Suppressor macrophage treated with lipopolysaccharide for 4 hours (primary cell): ENCODE results near the gene PSIP1.
"Not testable (repeated sequence)": the region's sequence is repeated elsewhere in the genome, so short reads cannot be mapped to it uniquely, and the experiment has no call there.

ENCODE experiments used
- DNase-seq: peaks from one replicate; pipeline ENCODE4 v3.0.0-alpha.2; 2020

Gene PSIP1

DNA sequence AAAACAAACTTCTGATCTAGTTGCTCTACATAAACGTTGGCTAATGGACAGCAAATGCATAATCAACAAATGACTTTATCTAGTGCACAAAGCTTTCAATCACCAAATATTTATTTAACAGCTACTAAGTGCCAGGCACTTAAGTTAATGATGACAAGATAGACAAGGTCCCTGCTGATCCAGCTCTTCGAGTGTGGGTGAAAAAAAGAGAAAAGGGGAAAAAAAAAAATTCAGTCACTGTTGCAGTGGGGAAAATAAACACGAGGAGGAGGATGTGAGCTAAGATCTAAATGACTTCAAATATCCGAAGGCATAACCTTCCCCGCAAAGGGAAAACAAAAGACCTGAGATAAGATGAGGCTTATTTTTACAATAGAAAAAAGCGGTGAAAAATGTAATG is 9.6 kb downstream of the PSIP1 start:
- no peak for DNase-seq

DNA sequence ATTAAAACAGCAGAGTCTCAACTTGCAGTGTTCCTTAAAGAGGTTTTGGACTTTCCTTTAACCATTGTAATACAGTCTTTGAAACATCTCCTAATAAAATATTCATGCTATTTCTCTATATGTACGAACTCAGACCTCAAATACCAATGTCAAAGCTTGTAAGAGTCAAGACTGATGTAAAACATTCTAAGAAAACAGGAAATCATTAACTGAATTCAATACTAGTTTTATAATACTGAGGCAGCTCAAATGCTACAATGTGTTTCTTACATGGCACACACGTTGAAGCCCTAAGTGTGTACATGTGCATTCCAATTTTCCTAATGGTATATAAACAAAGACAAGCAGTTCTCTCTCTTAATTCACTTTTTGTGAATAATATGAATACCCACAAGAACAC is 11.6 kb downstream of the PSIP1 start:
- no peak for DNase-seq

DNA sequence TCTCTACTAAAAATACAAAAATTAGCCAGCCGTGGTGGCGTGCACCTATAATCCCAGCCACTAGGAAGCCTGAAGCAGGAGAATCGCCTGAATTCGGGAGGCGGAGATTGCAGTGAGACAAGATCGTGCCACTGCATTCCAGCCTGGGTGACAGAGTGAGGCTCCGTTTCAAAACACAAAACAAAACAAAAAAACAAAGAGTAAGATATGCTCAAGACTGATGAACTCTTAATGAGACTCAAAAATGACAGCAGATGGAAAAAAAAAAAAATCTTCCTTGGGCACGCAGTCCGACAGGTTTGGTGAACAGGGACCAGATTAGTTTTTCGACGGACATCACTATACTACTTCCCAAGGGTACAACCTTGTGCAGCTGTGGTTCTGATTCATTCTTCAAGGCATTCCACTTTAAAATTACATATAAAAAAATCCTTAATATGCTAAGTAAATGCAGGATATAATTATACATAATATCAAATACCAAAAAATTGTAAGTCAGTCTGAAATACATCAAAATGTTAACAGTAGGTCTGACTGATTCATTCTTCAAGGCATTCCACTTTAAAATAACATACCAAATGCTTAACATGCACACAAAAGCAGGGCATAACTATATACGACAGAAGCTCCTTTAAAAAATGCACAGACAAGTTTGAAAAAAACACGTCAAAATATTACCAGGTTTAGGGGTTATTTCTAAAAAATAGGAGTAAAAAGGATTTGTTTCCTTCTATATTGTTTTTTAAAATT is 12.3 kb downstream of the PSIP1 start:
- no peak for DNase-seq

DNA sequence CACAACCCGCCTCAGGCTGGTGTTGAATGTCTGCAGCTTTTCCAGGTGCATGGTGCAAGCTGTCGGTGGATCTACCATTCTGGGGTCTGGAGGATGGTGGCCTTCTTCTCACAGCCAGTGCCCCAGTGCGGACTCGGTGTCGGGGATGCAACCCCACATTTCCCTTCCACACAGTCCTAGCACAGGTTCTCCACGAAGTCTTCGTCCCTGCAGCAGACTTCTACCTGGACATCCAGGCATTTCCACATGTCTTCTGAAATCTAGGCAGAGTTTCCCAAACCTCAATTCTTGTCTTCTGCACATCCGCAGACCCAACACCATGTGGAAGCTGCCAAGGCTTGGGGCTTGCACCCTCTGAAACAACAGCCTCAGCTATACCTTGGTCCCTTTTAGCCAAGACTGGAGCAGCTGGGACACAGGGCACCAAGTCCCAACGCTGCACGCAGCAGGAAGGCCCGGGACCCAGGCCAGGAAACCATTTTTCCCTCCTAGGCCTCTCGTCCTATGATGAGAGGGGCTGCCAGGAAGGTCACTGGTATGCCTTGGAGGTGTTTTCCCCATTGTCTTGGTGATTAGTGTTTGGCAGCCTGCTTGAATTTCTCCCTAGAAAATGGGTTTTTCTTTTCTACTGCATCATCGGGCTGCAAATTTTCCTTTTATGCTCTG is 18.2 kb downstream of the PSIP1 start:
- DNase-seq = no peak

DNA sequence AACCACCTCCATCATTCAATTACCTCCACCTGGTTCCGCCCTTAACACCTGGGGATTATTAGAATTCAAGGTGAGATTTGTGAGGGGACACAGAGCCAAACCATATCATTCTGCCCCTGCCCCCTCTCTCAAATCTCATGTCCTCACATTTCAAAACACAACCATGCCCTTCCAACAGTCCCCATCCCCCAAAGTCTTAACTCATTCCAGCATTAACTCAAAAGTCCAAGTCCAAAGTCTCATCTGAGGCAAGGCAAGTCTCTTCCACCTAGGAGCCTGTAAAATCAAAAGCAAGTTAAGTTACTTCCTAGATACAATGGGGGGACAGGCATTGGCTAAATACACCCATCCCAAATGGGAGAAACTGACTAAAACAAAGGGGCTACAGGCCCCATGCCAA is 18.8 kb downstream of the PSIP1 start:
- no peak for DNase-seq

DNA sequence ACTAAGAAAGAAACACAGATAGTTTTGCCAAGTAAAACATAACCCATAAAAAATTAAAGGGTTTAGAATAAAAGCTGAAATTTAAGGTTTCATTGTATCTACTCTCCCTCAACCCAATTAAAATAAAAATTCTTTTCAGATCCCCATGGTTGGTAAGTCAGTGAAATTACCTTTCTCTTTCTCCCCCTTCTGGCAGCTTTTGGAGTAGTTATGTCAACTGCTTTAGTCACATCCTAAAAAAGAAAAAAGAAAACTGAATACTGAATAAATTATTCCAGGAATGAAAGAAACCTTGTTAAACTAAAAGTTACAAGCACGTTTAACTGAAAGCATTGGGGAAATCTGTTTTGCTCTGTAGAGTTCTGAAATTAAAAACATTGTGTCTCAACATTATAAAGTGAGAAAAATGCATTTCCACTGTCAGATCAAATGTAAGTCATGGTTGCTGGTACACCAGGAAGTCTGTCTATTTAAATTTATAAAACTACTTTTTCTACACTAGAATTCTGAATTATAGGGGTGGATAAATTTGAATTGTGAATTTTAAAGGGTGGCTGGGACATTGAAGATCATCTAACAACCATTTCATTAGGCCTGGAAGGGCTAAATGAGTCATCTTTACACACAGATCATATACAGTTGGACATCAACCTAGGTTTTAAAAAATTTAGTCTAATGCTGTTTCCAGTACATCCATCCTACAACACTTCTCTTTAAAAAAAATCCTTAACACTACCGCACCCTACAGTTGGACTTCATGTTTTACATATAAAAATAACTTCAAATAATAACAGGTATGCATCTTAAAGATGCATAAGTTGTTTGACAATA is 24.7 kb downstream of the PSIP1 start:
- DNase-seq = peak; percentile 19

DNA sequence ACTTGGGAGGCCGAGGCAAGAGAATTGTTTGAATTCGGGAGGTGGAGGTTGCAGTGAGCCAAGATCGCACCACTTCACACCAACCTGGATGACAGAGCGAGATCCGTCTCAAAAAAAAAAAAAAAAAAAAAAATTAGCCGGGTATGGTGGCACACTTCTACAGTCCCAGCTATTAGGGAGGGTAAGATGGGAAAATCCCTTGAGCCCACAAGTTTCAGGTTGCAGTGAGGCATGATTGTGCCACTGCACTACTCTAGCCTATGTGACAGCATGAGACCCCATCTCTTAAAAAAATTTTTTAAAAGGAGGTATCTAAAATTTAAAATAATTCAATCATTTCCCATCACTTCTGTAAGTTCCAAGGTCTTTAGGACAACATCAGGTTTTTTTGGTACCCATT is 26.0 kb downstream of the PSIP1 start:
- DNase-seq = no peak

DNA sequence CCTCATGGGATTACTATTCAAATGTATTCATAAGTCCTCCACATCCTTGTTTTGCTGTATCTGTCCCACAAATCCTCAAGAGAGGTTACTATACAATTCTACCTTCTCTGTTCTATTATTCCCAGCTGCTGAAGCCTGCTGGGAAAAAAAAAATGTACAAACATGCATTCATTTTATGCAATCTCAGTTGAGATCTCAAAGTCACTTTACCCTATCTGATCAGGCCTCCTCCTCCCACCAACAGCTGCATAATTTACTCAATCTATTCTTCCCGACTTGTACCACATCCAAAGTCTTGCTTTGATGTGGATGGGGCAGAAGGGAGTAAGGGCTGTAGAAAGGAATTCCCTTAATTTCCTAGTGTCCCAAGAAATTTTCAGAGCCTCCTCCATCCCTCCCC is 28.6 kb downstream of the PSIP1 start:
- DNase-seq = no peak

DNA sequence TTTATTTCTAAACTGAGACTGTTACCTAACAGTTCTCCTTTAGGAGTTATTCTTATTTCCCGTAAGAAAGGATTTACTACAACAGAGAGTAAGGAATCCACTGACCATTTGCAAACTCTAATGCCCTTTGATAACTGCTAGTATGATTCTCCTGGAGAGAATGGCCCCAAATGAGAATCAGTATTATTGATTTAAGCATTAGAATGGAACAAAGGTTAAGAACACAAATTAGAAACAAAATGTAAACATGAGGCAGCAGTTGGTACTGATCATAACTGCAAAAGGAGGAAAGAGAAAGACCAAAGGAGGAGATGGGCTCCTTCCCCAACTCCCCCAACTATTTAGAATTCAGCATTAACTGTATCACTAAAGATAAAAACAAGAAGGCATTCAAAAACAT is 30.7 kb downstream of the PSIP1 start:
- no peak for DNase-seq

DNA sequence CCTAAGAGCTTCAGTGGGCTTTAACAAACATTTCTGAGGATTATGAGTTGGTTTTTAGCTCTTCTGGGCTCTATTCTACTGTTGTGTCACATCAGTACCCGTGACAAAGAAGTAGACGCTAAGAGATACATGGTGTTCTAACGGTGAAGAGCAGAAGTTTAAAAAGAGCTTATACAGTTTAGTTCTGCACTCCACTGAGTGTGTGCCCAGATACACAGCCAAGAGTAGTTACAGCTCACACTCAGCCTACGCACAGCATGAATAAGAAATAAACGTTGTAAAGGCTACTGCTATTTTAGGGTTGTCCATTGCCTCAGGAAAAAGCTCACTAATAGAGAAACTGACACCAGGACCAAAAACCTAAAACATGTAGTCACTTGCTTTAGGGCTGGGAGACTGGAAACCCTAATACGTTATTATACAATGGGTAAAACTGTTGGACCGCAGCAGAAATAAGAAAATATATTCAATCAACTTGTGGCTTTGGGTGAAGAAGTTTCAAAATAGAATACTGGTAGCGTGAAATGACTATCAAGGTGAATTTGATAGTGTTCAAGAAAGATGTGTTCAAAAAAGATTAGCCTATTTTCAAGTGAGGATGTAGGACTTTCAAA is 34.7 kb downstream of the PSIP1 start:
- no peak for DNase-seq

DNA sequence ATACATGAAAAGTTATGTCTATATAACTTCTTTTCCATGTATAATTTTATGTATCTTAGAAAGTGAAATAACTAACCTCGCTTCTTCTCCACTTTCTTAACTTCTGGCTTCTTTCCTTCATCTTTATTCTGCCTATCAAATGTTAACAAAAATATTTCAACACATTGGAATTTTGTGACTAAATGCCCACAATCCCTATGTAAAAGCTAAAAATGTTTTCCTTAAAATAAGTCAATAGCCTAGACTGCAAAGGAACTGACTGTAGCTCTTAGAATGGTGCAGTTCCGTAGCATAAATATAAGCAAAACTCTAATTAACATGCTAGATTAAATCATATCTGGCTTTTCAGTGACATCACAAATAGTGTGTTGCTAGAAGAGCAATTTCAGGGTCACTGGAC is 40.9 kb downstream of the PSIP1 start:
- no peak for DNase-seq

DNA sequence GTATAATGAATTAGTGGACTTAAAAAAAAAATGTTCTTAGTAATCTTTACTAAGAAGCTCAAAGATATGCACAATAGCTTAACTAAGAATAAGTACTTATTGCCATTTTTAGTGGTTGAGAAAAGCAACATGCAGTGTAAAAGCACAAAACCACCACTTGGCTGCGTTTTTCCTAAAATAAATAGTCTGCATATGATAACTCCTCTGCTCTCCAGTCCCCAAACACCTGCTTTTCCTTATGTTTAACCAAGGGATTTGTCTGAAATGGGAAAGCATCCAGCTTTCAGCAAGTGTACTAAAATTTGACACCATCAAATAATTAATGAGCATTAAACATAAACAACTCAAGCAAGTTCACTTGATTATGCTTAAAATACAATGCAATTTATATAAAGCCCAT is 41.4 kb downstream of the PSIP1 start:
- DNase-seq = no peak

DNA sequence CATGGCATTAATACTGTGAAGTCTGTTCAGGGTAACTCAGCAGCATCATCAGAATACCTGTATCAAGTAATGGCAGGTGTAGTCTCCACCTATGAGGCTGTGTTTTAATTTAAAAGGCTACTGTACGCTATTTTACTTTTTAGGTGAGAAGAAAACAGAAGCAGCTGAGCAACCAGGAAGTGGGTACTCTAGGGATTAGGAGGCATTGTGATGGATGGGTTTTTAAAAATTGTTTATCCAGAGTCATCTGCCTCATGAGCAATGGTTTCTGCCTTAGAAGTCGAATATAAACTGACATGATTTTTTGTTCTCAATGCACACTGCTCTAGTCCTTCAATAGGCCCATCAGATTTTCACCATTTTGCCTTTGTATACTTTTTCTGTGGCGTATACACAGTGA is 42.6 kb downstream of the PSIP1 start:
- DNase-seq = no peak

DNA sequence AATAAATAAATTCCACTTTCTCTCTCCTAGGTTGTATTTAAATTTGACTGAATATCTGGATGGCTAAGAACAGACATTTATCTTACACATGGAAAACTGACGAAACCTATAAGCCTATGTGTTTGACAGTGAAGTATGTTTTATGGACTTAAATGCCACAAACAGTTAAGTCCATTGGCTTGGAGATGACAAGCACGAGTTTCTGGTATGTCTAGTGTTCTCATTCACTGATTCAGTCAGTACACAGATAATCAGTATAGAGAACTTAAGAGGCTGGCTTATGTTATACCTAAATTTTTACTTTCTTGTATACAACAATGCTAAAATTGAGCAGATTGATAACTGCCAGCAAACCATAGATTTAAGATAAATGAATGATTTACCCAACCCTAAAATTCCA is 49.2 kb downstream of the PSIP1 start:
- no peak for DNase-seq

DNA sequence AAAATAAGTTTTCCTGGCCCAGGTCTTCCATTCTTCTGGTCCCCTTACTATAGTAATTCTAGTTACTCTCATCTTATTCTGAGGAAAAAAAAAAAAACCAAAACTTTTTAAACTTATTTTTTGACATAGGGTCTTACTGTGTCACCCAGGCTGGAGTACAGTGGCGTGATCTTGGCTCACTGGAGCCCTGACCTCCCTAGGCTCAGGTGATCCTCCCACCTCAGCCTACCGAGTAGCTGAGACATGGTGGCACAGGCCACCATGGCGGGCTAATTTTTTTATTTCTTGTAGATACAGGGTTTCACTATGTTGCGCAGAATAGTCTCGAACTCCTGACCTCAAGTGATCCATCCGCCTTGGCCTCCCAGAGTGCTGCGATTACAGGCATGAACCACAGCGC is 49.7 kb downstream of the PSIP1 start:
- no peak for DNase-seq

DNA sequence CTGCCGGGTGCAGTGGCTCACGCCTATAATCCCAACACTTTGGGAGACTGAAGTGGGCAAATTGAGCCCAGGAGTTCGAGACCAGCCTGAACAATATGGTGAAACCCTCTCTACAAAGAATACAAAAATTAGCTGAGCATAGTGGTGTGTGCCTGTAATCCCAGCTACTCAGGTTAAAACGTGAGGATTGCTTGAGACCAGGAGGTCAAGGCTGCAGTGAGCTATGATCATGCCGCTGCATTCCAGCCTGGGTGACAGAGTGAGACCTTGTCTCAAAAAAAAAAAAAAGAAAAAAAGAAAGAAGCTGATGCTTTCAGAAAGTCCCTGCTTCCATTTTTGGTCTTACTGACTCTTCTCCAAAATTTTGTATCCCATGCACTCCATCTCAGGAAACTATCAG is 56.8 kb downstream of the PSIP1 start:
- no peak for DNase-seq

DNA sequence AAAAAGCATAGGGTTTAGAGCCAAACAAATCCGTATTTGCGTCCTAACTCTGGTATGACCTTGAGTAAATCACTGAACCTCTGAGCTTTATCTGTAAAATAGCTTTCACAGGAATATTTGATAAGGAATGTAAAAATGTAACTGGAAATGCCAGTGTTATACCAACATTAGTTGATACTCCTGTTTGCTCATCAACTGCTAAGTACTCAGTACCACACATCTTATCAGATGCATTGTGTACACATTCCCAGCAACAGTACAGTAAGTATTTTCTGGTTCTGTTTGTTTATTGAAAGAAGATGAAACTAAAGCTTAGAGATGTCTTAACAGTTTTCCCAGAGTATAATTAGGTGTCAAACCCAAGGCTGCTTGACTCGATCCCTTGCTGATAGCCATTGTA is 66.6 kb downstream of the PSIP1 start:
- DNase-seq = no peak

DNA sequence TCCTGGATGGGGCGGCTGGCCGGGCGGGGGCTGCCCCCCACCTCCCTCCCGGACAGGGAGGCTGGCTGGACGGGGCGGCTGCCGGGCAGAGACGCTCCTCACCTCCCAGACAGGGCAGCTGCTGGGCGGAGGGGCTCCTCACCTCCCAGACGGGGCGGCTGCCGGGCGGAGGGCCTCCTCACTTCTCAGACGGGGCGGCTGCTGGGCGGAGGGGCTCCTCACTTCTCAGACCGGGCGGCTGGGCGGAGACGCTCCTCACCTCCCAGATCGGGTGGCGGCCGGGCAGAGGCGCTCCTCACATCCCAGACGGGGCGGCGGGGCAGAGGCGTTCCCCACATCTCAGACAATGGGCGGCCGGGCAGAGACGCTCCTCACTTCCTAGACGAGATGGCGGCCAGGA is 68.5 kb downstream of the PSIP1 start:
- DNase-seq = not testable (repeated sequence)

DNA sequence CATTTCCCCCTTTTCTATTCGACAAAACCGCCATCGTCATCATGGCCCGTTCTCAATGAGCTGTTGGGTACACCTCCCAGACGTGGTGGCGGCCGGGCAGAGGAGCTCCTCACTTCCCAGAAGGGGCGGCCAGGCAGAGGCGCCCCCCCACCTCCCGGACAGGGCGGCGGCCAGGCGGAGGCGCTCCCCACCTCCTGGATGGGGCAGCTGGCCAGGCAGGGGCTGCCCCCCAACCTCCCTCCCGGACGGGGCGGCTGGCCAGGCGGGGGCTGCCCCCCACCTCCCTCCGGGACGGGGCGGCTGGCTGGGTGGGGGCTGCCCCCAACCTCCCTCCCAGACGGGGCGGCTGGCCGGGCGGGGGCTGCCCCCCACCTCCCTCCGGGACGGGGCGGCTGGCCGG is 68.9 kb downstream of the PSIP1 start:
- DNase-seq = not testable (repeated sequence)

DNA sequence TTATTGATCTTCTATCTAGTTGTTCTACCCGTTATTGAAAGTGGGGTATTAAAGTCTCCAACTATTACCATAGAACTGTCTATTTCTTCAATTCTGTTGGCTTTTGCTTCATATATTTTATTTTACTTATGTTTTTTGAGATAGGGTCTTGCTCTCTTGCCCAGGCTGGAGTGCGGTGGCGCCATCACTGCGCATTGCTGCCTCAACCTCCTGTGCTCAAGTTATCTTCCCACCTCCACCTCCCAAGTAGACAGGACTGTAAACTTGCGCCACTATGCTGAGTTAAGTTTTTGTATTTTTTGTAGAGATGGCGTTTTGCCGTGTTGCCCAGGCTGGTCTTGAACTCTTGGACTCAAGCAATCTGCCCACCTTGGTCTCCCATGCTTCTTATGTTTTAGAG is 71.9 kb downstream of the PSIP1 start:
- no peak for DNase-seq

DNA sequence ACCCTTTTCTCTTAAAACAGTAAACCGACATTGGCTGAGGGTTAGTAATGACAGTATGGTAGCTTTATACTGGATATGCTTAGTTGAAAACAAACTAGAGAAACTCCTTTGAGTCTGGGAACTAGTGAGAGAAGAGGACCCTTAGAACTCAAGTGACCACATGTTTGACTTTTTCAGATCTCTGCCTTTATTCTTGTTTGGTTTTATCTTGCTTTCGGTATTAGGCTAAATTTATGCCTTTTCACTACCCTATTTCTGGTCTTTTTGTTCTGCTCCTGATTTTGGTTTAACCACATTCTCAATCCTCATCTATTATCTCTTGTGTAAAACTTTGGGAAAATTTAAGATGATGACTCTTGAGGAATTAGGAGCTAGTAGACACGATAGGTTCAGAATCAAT is 77.1 kb downstream of the PSIP1 start:
- DNase-seq = no peak

DNA sequence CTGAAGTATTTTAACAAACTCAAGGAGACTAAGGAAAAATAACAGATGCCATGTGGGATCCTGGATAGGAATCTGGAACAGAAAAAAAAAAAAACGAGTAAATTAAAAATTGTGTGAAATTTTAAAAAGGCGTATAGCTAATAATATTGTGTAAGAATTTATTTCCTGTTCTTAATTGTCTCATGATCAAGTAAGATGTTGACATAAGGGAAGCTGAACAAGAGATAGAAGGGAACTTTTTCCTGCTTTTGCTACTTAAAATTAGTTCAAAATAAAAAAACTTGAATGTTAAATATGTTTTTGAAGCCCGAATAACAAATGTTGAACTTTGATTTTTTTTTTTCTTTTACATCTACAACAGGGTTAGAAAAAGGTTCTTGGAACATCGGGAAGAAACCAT is 77.6 kb downstream of the PSIP1 start:
- DNase-seq = peak; percentile 15
